ENCODE measurements around the gene ETV6. TPM values are rescaled to one million over a fixed set of nuclear protein-coding genes. Genes with fewer than 3 reads are reported as not detected.

The ETV6 gene
- total RNA-seq, 1 experiment from 2014 or later, result 2.2 TPM

GRCh38 chr12:11712491-11712890 is 63.0 kb downstream of the ETV6 start:
- DNase-seq (ENCODE audit: extremely low read depth, low read depth), result no peak

- no peak for DNase-seq (ENCODE audit: extremely low read depth, low read depth)
Observed at GRCh38 chr12:11713202-11713601, 63.7 kb downstream of the ETV6 start.

- no peak for DNase-seq (ENCODE audit: extremely low read depth, low read depth)
Observed at GRCh38 chr12:11714626-11715025, 65.2 kb downstream of the ETV6 start.

- DNase-seq (ENCODE audit: extremely low read depth, low read depth), result no peak
Observed at GRCh38 chr12:11715621-11716020, 66.1 kb downstream of the ETV6 start.

GRCh38 chr12:11716794-11717518 is 67.5 kb downstream of the ETV6 start:
- DNase-seq (ENCODE audit: extremely low read depth, low read depth), result no peak

- no peak for DNase-seq (ENCODE audit: extremely low read depth, low read depth)
Observed at GRCh38 chr12:11717519-11717961, 68.1 kb downstream of the ETV6 start.

GRCh38 chr12:11718105-11718504 is 68.6 kb downstream of the ETV6 start:
- DNase-seq (ENCODE audit: extremely low read depth, low read depth), result no peak

GRCh38 chr12:11718768-11719253 is 69.3 kb downstream of the ETV6 start:
- no peak for DNase-seq (ENCODE audit: extremely low read depth, low read depth)

- DNase-seq (ENCODE audit: extremely low read depth, low read depth), result no peak
Observed at GRCh38 chr12:11719678-11720099, 70.2 kb downstream of the ETV6 start.

GRCh38 chr12:11722071-11722470 is 72.6 kb downstream of the ETV6 start:
- DNase-seq (ENCODE audit: extremely low read depth, low read depth), result no peak

- DNase-seq (ENCODE audit: extremely low read depth, low read depth), result no peak
Observed at GRCh38 chr12:11722578-11723138, 73.2 kb downstream of the ETV6 start.

GRCh38 chr12:11723993-11724392 is 74.5 kb downstream of the ETV6 start:
- DNase-seq (ENCODE audit: extremely low read depth, low read depth), result no peak

- DNase-seq (ENCODE audit: extremely low read depth, low read depth), result no peak
Observed at GRCh38 chr12:11724888-11725311, 75.4 kb downstream of the ETV6 start.

- no peak for DNase-seq (ENCODE audit: extremely low read depth, low read depth)
Observed at GRCh38 chr12:11725686-11726085, 76.2 kb downstream of the ETV6 start.

- DNase-seq (ENCODE audit: extremely low read depth, low read depth), result no peak
Observed at GRCh38 chr12:11726659-11727058, 77.2 kb downstream of the ETV6 start.

GRCh38 chr12:11727133-11727664 is 77.7 kb downstream of the ETV6 start:
- DNase-seq (ENCODE audit: extremely low read depth, low read depth), result no peak

GRCh38 chr12:11728154-11728755 is 78.8 kb downstream of the ETV6 start:
- DNase-seq (ENCODE audit: extremely low read depth, low read depth), result no peak

GRCh38 chr12:11729008-11729407 is 79.5 kb downstream of the ETV6 start:
- no peak for DNase-seq (ENCODE audit: extremely low read depth, low read depth)

GRCh38 chr12:11729439-11730150 is 80.1 kb downstream of the ETV6 start:
- no peak for DNase-seq (ENCODE audit: extremely low read depth, low read depth)

- DNase-seq (ENCODE audit: extremely low read depth, low read depth), result no peak
Observed at GRCh38 chr12:11730299-11731041, 81.0 kb downstream of the ETV6 start.

Measured in NCI-H460 (cell line).